Endometrial microvascular endothelial cells (primary cell): ENCODE measurements around the gene IKBKE. TPM values are rescaled to one million over a fixed set of nuclear protein-coding genes. Genes with fewer than 3 reads are reported as not detected.

Experiments
- in situ Hi-C: cut with HindIII; loops from 2 replicates; pipeline ENCODE4 v1.10.0; 2017; ENCODE audit warnings: low sequenced_read_pairs, low pct_unique_long_range_greater_than_20kb; ENCODE audit errors: inconsistent ontology term
- total RNA-seq: library from RNA; depleted of rRNA; stranded (reverse); fragments of >200 nt; gene quantifications from one replicate; pipeline ENCODE4 v1.2.3, GENCODE V29; 2015; ENCODE audit errors: inconsistent ontology term

IKBKE gene
- total RNA-seq, 1 donor from 2014 or later = 4.0 TPM

DNA sequence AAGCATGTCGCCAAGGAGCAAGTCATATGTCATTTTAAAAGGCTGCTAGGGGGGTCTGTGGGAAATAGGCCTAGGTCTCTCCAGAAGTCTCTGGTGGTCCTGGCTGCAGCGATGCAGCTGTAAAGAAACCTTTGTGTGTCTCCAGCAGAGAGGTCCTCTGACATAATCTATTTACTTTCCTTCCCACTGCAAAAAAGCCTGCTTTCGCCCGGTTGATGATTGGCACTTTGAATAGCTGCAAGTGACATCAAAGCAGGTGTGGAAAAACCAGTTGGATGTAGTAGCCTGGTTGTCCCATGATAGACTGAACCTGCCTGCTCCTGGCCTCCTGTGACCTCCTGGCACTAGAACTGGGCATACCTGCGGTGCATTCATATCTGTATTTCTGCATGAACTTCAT, 50.9 kb downstream of the IKBKE start:
- in situ Hi-C loops = no loop called here

DNA sequence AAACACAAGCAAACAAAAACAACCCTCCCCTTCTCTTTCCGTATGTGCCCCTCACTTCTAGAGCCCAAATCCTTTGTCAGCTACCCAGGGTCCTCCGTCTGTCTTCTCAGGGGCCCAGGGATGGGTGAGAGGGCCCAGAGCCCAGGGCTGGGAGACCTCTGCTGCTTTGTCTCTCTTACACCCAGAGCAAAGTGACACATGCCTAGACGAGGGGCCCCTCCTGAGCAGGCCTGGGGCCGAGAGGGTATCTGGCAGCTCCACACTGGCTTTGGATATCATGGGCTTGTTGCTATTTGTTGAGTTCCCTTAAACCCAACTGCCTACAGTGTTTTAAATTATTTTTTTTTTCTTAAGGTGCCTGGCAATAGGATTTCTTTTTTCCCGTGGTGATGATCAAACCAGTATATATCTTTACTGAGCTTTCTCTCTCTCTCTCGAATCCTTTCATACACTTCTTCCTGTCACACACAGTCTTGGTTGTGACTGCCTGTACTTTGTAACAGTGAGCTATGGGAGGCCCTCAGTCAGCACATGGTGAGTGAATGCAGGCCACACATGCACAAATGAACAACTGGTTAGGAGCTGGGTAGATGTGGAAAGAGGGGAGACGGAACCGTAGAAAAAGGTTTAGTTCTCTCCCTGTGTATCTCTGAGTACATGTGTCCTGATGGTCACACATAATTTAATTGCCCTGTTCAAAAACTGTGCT, 51.6 kb downstream of the IKBKE start:
- in situ Hi-C loops = no loop called here

- in situ Hi-C loops = no loop called here
Measured at GRCh38 chr1:206524739-206525364, 54.6 kb downstream of the IKBKE start.

DNA sequence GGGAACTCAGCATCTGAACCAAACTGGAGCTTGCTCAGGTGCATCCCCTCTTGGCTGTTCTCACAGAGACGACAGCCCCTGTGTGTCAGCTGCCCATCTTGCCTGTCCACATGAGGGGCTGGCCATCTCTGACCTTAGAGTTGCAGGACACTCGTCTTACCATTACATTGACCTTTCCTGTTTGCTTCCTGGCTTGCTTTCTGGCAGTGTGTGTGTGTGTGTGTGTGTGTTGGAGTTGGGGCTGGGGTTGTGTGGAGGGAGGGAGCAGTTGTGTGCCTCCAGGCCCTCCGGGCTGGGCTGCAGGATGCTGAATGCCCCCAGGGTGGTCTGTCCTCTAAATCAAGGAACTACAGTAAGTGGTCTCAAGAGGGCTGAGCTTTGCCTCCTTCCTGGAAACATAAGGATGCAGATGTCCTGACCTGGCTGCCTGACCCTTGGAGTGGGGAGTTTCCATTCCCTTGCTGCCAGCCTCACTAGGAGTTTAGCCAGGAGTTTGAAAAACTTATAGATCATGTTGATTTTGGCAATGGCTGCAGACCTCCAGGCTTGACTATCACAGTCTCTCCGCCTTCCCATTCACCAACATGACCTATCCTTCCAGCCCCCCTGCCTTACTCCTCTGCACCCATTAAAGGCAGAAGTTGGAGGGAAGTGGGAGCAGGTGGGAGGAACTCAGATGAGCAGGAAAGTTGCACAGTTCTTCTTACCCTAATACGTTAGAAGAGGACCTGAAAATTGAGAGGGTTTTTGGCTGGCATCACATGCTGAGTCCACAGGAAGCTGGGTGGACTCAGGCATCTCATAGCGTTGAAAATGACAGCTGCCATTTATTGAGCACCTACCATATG, 56.0 kb downstream of the IKBKE start:
- in situ Hi-C loops = no loop called here

DNA sequence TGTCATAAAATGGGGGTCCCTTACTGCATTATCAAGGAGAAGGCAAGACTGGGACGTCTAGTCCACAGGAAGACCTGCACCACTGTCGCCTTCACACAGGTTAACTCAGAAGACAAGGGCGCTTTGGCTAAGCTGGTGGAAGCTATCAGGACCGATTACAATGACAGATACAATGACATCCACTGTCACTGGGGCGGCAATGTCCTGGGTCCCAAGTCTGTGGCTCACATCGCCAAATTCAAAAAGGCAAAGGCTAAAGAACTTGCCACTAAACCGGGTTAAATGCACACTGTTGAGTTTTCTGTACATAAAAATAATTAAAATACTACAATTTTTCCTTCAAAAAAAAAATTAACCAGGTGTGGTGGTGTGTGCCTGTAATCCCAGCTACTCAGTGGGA, 59.1 kb downstream of the IKBKE start:
- in situ Hi-C loops = no loop called here

GRCh38 chr1:206532368-206532767, 62.1 kb downstream of the IKBKE start:
- in situ Hi-C loops = no loop called here

DNA sequence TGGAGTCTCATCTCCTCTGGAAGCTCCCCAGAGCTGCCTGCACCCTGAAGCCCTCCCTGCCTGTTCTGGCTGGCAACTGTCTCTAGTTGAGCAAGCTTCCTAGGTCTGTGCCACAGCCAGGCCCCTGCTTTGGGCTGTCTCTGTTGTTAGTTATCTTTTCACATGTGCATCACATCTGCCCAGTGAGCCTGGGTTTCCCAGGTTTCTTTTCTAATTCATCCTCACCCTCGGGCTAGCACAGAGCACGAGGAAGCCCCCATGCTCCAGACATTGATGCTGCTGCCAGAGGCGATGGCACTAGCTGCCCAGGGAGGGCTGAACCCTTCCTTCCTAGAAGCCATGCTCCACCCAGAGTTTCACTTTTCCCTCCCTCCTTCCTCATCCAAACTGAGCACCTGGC, 64.3 kb downstream of the IKBKE start:
- in situ Hi-C loops = no loop called here

DNA sequence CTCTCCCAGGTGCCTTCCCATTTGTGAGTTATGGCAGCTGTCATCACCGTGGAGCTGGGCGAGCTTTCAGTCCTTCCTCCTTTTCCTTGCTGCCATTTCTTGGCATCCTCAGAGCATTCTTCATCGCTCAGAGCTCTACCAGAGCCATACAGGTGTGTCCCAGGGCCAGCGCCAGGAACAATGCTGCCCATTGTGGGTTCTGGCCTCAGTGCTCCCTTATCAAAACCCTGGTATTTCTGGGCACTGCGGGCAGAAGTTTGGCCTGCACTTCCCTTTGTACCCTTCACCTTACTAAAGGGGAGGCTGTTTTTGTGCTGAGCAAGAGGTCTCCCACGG, 65.5 kb downstream of the IKBKE start:
- in situ Hi-C loops = no loop called here

DNA sequence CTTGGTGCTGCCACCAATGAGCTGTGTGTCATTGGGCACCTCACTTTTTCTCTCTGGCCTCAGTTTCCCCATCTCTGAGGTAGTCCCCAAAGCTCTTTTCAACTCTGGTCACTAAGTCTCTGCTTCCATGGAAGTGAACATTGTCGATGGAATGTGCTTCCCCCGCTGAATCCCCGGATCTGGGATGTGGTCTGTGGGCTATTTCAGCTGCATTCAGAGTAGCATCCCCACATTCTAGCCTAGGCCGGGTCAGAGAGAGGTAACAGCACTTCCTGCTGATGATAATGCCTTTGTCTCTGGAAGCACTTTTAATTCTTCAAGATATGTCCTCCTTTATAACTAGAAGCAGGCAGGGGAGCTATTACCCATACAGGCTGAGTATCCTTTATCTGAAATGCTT, 66.9 kb downstream of the IKBKE start:
- in situ Hi-C loops = no loop called here

DNA sequence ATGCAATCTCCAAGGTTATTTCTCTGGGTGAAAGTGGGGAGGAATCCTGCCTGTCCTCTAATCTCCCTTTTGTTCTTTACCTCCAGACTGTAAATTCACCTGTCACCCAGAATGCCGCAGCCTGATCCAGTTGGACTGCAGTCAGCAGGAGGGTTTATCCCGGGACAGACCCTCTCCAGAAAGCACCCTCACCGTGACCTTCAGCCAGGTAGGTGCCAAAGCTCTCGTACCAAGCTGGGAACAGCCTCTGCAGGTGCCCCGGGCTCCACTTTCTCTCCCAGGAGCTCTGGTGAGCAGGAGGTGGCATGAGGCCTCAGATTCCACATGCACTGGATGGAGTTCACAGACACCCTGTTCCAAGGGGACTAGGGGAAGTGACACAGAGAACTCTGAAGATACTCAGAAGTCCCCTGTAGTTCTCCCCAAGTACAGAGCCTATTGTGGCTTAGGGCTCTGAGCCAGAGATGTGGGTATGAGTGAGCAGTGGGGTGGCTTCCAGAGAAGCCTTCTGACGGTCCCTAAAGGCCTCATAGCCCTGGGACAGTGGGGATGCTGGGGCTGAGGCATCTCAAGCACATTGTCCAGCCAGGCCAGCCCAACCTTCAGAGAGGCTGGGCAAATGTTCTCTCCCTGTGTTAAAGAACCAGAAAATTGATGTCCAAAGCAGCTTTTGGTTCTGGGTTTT, 68.0 kb downstream of the IKBKE start:
- in situ Hi-C loops = no loop called here

DNA sequence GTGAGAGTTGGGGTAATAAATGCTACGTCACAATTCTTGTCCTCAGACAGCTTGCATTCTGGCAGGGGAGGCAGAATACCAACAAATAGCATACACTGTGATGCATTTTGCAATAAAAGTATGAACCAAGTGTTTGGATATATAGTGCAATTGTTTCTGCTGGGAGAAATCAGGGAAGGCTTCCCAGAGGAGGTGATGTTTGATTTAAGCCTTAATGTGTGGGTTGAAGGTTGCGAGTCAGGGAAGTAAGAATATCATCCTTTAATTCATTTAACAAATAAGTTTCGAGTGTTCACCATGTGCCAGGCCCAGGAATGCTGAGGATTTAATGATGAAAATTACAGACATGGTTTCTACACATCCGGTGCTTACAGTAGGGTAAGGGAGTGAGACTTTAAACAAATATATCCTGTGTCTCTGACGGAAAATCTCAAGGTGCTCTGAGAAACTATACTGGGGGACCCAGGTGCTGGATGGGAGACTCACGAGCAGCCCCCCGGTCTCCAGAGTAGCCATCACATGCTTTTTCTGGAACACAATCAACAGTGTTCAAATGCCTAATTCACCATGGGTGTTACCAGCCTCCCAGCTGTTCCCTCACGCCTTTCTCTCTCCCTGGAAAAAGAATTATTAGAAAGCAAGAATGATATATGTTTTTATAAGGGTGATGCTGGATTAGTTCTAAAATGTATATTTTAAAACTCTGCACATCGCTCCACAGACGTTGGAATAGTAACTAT, 68.8 kb downstream of the IKBKE start:
- in situ Hi-C loops = no loop called here

GRCh38 chr1:206540044-206540780, 69.9 kb downstream of the IKBKE start:
- in situ Hi-C loops = no loop called here

GRCh38 chr1:206541236-206541833, 71.1 kb downstream of the IKBKE start:
- in situ Hi-C loops = no loop called here

DNA sequence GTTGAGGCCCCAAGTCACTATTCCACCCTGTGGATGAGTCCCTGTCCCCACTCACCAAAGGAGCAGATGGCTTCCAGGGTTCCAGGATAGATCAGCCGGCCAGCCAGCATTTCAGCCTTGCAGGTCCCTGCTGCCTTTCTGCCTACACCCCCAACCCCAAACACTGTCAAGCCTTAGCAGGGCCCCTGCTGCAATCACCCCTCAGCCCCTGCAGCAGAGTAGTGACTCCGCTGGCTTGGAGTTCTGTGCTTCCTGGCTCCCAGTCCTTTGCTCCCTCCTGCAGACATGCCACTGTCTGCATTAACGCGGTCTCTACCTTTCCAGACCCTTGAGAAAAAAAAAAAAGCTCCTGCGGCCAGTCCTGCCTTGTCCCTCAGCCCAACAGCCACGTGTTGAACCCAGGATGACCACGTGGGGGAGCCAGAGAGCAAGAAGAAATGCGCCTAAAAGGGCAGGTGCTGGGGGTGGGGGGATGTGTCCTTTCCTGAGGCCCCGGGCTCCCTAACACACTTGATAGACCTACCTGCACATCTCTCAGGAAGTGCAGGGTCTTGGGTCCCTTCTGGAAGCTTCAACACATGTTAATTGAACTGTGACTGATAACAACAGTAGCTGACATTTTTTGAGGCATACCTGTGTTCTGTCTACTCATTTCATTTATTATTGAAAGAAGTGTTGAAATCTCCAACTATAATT, 74.4 kb downstream of the IKBKE start:
- in situ Hi-C loops = no loop called here

- in situ Hi-C loops = no loop called here
Measured at GRCh38 chr1:206545351-206545750, 75.1 kb downstream of the IKBKE start.
